Measurements from ENCODE around the gene PTGER2.

GRCh38 chr14:52268279-52269061, 45.6 kb upstream of the PTGER2 start:
- TF ChIP-seq, protein P1, sequence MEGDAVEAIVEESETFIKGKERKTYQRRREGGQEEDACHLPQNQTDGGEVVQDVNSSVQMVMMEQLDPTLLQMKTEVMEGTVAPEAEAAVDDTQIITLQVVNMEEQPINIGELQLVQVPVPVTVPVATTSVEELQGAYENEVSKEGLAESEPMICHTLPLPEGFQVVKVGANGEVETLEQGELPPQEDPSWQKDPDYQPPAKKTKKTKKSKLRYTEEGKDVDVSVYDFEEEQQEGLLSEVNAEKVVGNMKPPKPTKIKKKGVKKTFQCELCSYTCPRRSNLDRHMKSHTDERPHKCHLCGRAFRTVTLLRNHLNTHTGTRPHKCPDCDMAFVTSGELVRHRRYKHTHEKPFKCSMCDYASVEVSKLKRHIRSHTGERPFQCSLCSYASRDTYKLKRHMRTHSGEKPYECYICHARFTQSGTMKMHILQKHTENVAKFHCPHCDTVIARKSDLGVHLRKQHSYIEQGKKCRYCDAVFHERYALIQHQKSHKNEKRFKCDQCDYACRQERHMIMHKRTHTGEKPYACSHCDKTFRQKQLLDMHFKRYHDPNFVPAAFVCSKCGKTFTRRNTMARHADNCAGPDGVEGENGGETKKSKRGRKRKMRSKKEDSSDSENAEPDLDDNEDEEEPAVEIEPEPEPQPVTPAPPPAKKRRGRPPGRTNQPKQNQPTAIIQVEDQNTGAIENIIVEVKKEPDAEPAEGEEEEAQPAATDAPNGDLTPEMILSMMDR (conservative IDR thresholded peaks at IDR 0.05; ENCODE audit: low read length): no peak
- no peak for TF ChIP-seq EZH2phosphoT487 (IDR thresholded peaks at IDR 0.05; ENCODE audit: borderline replicate concordance)
